ENCODE measurements around the gene AGMO. TPM values are rescaled to one million over a fixed set of nuclear protein-coding genes. Genes with fewer than 3 reads are reported as not detected.

Gene AGMO
- total and polyA plus RNA-seq, 2 of the 8 experiments (the other 6 are each of a cell fraction or from before 2014, with no cell fraction given), result 0.22 to 0.45 TPM

- H3K4me1 ChIP-seq (replicated peaks in 1 of 4; ENCODE audit: control insufficient read depth in 3 of 4, insufficient read depth in 4 of 4, low read length in 3 of 4), result peaks cover 0 to 4% (median 0%) of the 10 kb centered on the region in 4 experiments; a peak in 1 of 7 replicates
- H3K4ac ChIP-seq (replicated peaks; ENCODE audit: insufficient read length, low read depth, low read length), result no peak overlapping the region
- no peaks in the 10 kb centered on the region for H3K23me2 ChIP-seq (ENCODE audit: low read depth, low read length)
- H2BK120ac ChIP-seq (replicated peaks; ENCODE audit: low read depth, low read length), result no peak overlapping the region
- no peak overlapping the region for H4K8ac ChIP-seq (ENCODE audit: extremely low read depth, insufficient read depth, low read length)
- H3K79me1 ChIP-seq (ENCODE audit: low read depth, low read length), result no peaks in the 10 kb centered on the region
- H4K20me1 ChIP-seq (replicated peaks in 1 of 2; ENCODE audit: control insufficient read depth in 1 of 2, insufficient read depth in 2 of 2, low read length in 2 of 2), result no peaks in the 10 kb centered on the region
- no peak overlapping the region for H3K23ac ChIP-seq (ENCODE audit: insufficient read length)
- H4K5ac ChIP-seq (ENCODE audit: insufficient read length, low read depth, low read length), result no peak overlapping the region
- no peak overlapping the region for H2AK5ac ChIP-seq (ENCODE audit: low read depth, low read length)
- FAIRE-seq, result no peak
- DNase-seq (ENCODE audit: low read depth in 1 of 2, low spot score in 2 of 2), result no peak
- H3K27me3 ChIP-seq (replicated peaks in 1 of 4; ENCODE audit: control insufficient read depth in 3 of 4, extremely low read depth in 1 of 4, insufficient read depth in 3 of 4, low read length in 3 of 4), result no peaks in the 10 kb centered on the region
- no peaks in the 10 kb centered on the region for H3K36me3 ChIP-seq (ENCODE audit: control insufficient read depth in 2 of 4, insufficient read depth in 4 of 4, low read length in 3 of 4)
- no peak overlapping the region for H3K9ac ChIP-seq (replicated peaks in 1 of 4; ENCODE audit: extremely low read depth in 1 of 4, low read depth in 3 of 4, low read length in 3 of 4)
- WGBS, 2 experiments (ENCODE audit: extremely low coverage in 1 of 2, insufficient coverage in 1 of 2, insufficient read length in 1 of 2, insufficient replicate concordance in 2 of 2, low coverage in 1 of 2, low lambda C conversion rate in 2 of 2, missing lambda C conversion rate in 1 of 2), result 81% methylated on average over 1 of the region's 1 CpG; no CpG with 5 or more reads in 1 of the 2 experiments
- no peak for TF ChIP-seq SIX5 (IDR thresholded peaks at IDR 0.05; ENCODE audit: low read depth, low read length)
- no peak for TF ChIP-seq SIRT6 (IDR thresholded peaks at IDR 0.05; ENCODE audit: low read length)
- H3K4me2 ChIP-seq (ENCODE audit: insufficient read depth in 1 of 2, low read depth in 2 of 2, low read length in 2 of 2), result no peak overlapping the region
- no peak overlapping the region for H3K4me3 ChIP-seq (ENCODE audit: extremely low read depth in 1 of 4, insufficient read depth in 2 of 4, low read depth in 3 of 4, low read length in 4 of 4)
- H3K14ac ChIP-seq (ENCODE audit: insufficient read length), result no peak overlapping the region
- no peak overlapping the region for H2BK12ac ChIP-seq (ENCODE audit: low read depth, low read length)
- H2BK5ac ChIP-seq (ENCODE audit: low read depth, low read length), result no peak overlapping the region
- H2AFZ ChIP-seq (ENCODE audit: low read length), result no peak overlapping the region
- CTCF ChIA-PET (ENCODE audit: partially characterized antibody), result interaction anchor here (0.6 kb wide), 1 partner anchor 222 kb away, joined by 4 read pairs; no protein-coding TSS in a partner anchor
- H2BK20ac ChIP-seq (ENCODE audit: low read length), result no peak overlapping the region
- H4K91ac ChIP-seq (replicated peaks; ENCODE audit: insufficient read length, low read length), result no peak overlapping the region
- no peak overlapping the region for H2BK15ac ChIP-seq (ENCODE audit: low read length)
- no peak overlapping the region for H3K18ac ChIP-seq (ENCODE audit: extremely low read depth, low read length)
- H3K56ac ChIP-seq (replicated peaks; ENCODE audit: insufficient read length, low read depth, low read length), result no peak overlapping the region
- POLR2A ChIA-PET (ENCODE audit: partially characterized antibody), result no interaction called here
- no peaks in the 10 kb centered on the region for H3K9me3 ChIP-seq (ENCODE audit: insufficient read depth in 2 of 2, low read depth in 1 of 2, low read length in 1 of 2)
- no peaks in the 10 kb centered on the region for H3K79me2 ChIP-seq (ENCODE audit: control insufficient read depth in 1 of 2, insufficient read depth in 2 of 2, low read length in 2 of 2)
- no peak overlapping the region for H3K27ac ChIP-seq (ENCODE audit: low read depth, low read length)
Observed at GRCh38 chr7:15560968-15561367, 847 bp downstream of the AGMO start.
